HepG2 (cell line): ENCODE measurements around the gene TMEFF2. TPM values are rescaled to one million over a fixed set of nuclear protein-coding genes. Genes with fewer than 3 reads are reported as not detected.

Experiments
- ATAC-seq: fragments of 200-7000 bp; cut with Tn5 transposase; 3 replicates; pipeline ENCODE4 v1.9.1; 2020; ENCODE audit warnings: mild to moderate bottlenecking, moderate library complexity
- BruUV-seq: library from RNA; stranded (reverse); fragments of 400-500 nt; replicated peaks from 2 replicates; lab custom pipeline; 2021; lab: Mats Ljungman, UMichigan
- CTCF ChIA-PET: fragments of 300-600 bp; formaldehyde crosslinking; extraction: SDS; loops from one replicate; lab custom pipeline; 2021; ENCODE audit warnings: low total read pairs, inconsistent platforms, low intra/inter-chr PET ratio; lab: Yijun Ruan, JAX
- POLR2A ChIA-PET: fragments of 350-600 bp; sonication (Branson Sonifier 250); formaldehyde crosslinking; loops from one replicate; lab custom pipeline; 2020; ENCODE audit warnings: antibody characterized with exemption, inconsistent platforms; lab: Yijun Ruan, JAX
- DNase-seq: peaks from one replicate; pipeline ENCODE4 v3.0.0-alpha.2; 2015; ENCODE audit warnings: low spot score
- FAIRE-seq: peaks from 3 replicates; lab custom pipeline; 2011; peaks lifted over from hg19 to GRCh38; lab: Jason Lieb, UNC
- H2AFZ ChIP-seq: one replicate; pipeline ENCODE4 v1.6.1; 2011; ENCODE audit warnings: low read length, inconsistent platforms
- H3K27ac ChIP-seq: fragments of 300-600 bp; 3 replicates; pipeline ENCODE4 v1.8.0; 2011; ENCODE audit warnings: mixed run types, mild to moderate bottlenecking, mixed read lengths, low read length, inconsistent platforms; ENCODE audit not compliant: insufficient read depth; ENCODE audit errors: extremely low read length
- H3K27me3 ChIP-seq, 2 experiments: fragments of 200-600 bp in 1 of 2; 2 replicates in 1 of 2; 3 replicates in 1 of 2; pipeline versions ENCODE4 v1.6.0 to v1.8.0; 2011; ENCODE audit warnings: low read length in 2 of 2, mild to moderate bottlenecking in 2 of 2, moderate library complexity in 2 of 2, inconsistent platforms in 1 of 2; ENCODE audit not compliant: insufficient read depth in 2 of 2, control insufficient read depth in 1 of 2
- H3K36me3 ChIP-seq, 2 experiments: fragments of 200-600 bp in 1 of 2; replicated peaks in 1 of 2; 2 replicates in 1 of 2; 3 replicates in 1 of 2; pipeline versions ENCODE4 v1.5.1 to v1.8.0; 2011; ENCODE audit warnings: low read length in 2 of 2, inconsistent platforms in 1 of 2; ENCODE audit not compliant: insufficient read depth in 2 of 2, control insufficient read depth in 1 of 2
- H3K4me1 ChIP-seq: 2 replicates; pipeline ENCODE4 v1.5.1; 2012; ENCODE audit warnings: low read length, inconsistent platforms; ENCODE audit not compliant: insufficient read depth
- H3K4me2 ChIP-seq: 2 replicates; pipeline ENCODE4 v1.6.0; 2011; ENCODE audit warnings: low read depth, low read length, inconsistent platforms
- H3K4me3 ChIP-seq, 3 experiments: fragments of 200-600 bp in 1 of 3; sonication (generic), shearing (Covaris generic) in 1 of 3; replicated peaks in 1 of 3; 2 replicates each; pipeline ENCODE4 v1.5.1; 2011 to 2016; ENCODE audit warnings: low read length in 3 of 3, inconsistent platforms in 2 of 3, low read depth in 2 of 3, mild to moderate bottlenecking in 2 of 3, control low read depth in 1 of 3, mixed read lengths in 1 of 3; ENCODE audit not compliant: insufficient read depth in 1 of 3
- H3K79me2 ChIP-seq: one replicate; pipeline ENCODE4 v1.6.1; 2011; ENCODE audit warnings: low read length, inconsistent platforms; ENCODE audit not compliant: insufficient read depth
- H3K9ac ChIP-seq: 2 replicates; pipeline ENCODE4 v1.6.0; 2011; ENCODE audit warnings: mild to moderate bottlenecking, low read depth, low read length, inconsistent platforms; ENCODE audit not compliant: insufficient read depth
- H3K9me3 ChIP-seq: 2 replicates; pipeline ENCODE4 v1.5.1; 2012; ENCODE audit warnings: mild to moderate bottlenecking, low read length
- H4K20me1 ChIP-seq: 2 replicates; pipeline ENCODE4 v1.6.0; 2011; ENCODE audit warnings: inconsistent platforms, mild to moderate bottlenecking, low read length, moderate library complexity; ENCODE audit not compliant: insufficient read depth
- AGO1 ChIP-seq: fragments of 200-400 bp; formaldehyde crosslinking; IDR thresholded peaks from 2 replicates; pipeline ENCODE4 v1.6.1; 2017; ENCODE audit warnings: mild to moderate bottlenecking, low read depth, low read length, moderate library complexity; ENCODE audit not compliant: poor library complexity, severe bottlenecking
- CEBPZ ChIP-seq: IDR thresholded peaks from 2 replicates; pipeline ENCODE4 v1.6.1; 2012; ENCODE audit warnings: low read length, improper control_type of control experiment
- HDAC1 ChIP-seq: sonication (generic); formaldehyde crosslinking; IDR thresholded peaks from 2 replicates; pipeline ENCODE4 v1.5.1; 2020; ENCODE audit warnings: mild to moderate bottlenecking, missing genetic modification reagents
- HNF4G ChIP-seq, 2 experiments: sonication (generic) in 1 of 2; formaldehyde crosslinking in 1 of 2; IDR thresholded peaks; 2 replicates each; pipeline versions ENCODE4 v1.4.0 to v1.6.1; 2011 to 2020; ENCODE audit warnings: borderline replicate concordance in 2 of 2, low read depth in 2 of 2, mild to moderate bottlenecking in 2 of 2, low read length in 1 of 2, missing genetic modification reagents in 1 of 2, moderate library complexity in 1 of 2
- MTF1 ChIP-seq: sonication (generic); formaldehyde crosslinking; IDR thresholded peaks from 2 replicates; pipeline ENCODE4 v1.5.0; 2020; ENCODE audit warnings: missing genetic modification reagents
- NFYB ChIP-seq: sonication (generic); formaldehyde crosslinking; IDR thresholded peaks from 2 replicates; pipeline ENCODE4 v1.4.0; 2020; ENCODE audit warnings: missing genetic modification reagents
- POGK ChIP-seq: sonication (generic); formaldehyde crosslinking; conservative IDR thresholded peaks from 2 replicates; pipeline ENCODE4 v1.8.0; 2022; ENCODE audit warnings: mild to moderate bottlenecking, moderate library complexity, missing genetic modification reagents
- ZBTB21 ChIP-seq: sonication (generic); formaldehyde crosslinking; IDR thresholded peaks from 2 replicates; pipeline ENCODE4 v1.4.0; 2020; ENCODE audit warnings: missing genetic modification reagents
- ZBTB26 ChIP-seq: IDR thresholded peaks from 2 replicates; pipeline ENCODE4 v1.6.1; 2016; ENCODE audit warnings: missing compliant biosample characterization, missing genetic modification reagents, borderline replicate concordance
- ZBTB37 ChIP-seq: sonication (generic); formaldehyde crosslinking; IDR thresholded peaks from 2 replicates; pipeline ENCODE4 v1.4.0; 2020; ENCODE audit warnings: mild to moderate bottlenecking, missing genetic modification reagents
- ZBTB46 ChIP-seq: sonication (generic); formaldehyde crosslinking; IDR thresholded peaks from 2 replicates; pipeline ENCODE4 v1.4.0; 2020; ENCODE audit warnings: mild to moderate bottlenecking, missing genetic modification reagents, borderline replicate concordance
- ZC3H13 ChIP-seq: sonication (generic); formaldehyde crosslinking; IDR thresholded peaks from 2 replicates; pipeline ENCODE4 v1.8.1; 2023; ENCODE audit warnings: mild to moderate bottlenecking, missing genetic modification reagents, moderate library complexity
- ZNF138 ChIP-seq: sonication (generic); formaldehyde crosslinking; IDR thresholded peaks from 2 replicates; pipeline ENCODE4 v1.5.0; 2020; ENCODE audit warnings: mild to moderate bottlenecking, low read depth, missing genetic modification reagents
- ZNF317 ChIP-seq: sonication (generic); formaldehyde crosslinking; IDR thresholded peaks from 2 replicates; pipeline ENCODE4 v1.5.0; 2020; ENCODE audit warnings: mild to moderate bottlenecking, missing genetic modification reagents
- ZNF451 ChIP-seq: sonication (generic); formaldehyde crosslinking; IDR thresholded peaks from 2 replicates; pipeline ENCODE4 v1.5.0; 2020; ENCODE audit warnings: mild to moderate bottlenecking, missing genetic modification reagents
- WGBS: methylation state at CpG from one replicate; pipeline ENCODE4 v1.1.6; 2017; ENCODE audit warnings: low lambda C conversion rate; 5-methylcytosine and 5-hydroxymethylcytosine counted together
- in situ Hi-C: cut with HindIII; loops from 2 replicates; pipeline ENCODE4 v1.10.0; 2017; ENCODE audit warnings: low pct_unique_long_range_greater_than_20kb; ENCODE audit not compliant: extremely low pct_ligation_motif_present
- intact Hi-C: fragments of 100-400 bp; cut with micrococcal nuclease; formaldehyde crosslinking; loops from one replicate; pipeline ENCODE4 v1.10.0; 2022; ENCODE audit not compliant: unreplicated experiment
- polyA plus RNA-seq, 8 experiments: library from polyadenylated mRNA; depleted of rRNA in 3 of 8; stranded (reverse) in 7 of 8; unstranded in 1 of 8; fragments of >200 nt; fragmentation: Illumina TruSeq in 4 of 8; extraction: Trizol in 4 of 8; gene quantifications; 2 replicates each; pipeline versions ENCODE4 v1.2.1 to v1.2.3, GENCODE V29; 2011 to 2016; ENCODE audit warnings: low read depth in 4 of 8, missing spikeins in 1 of 8, mixed read lengths in 1 of 8; ENCODE audit not compliant: insufficient read depth in 1 of 8
- total RNA-seq, 5 experiments: library from RNA; depleted of rRNA; stranded (reverse); fragments of >200 nt; fragmentation: Illumina TruSeq; extraction: Trizol; gene quantifications; 2 replicates each; pipeline ENCODE4 v1.2.3, GENCODE V29; 2016; ENCODE audit warnings: low read depth in 1 of 5

The TMEFF2 gene
- total and polyA plus RNA-seq, 2 of the 13 experiments (the other 11 are each of a cell fraction or from before 2014, with no cell fraction given) = not detected

- intact Hi-C loops = no loop called here
- Histone ChIP-seq H4K20me1 (no peaks in the 10 kb centered on the region), H3K4me3 (peak overlapping the region in 1 of 3 experiments; percentile 1; a peak in 1 of 6 replicates), H3K27me3 (no peaks in the 10 kb centered on the region), H3K4me2 (peak overlapping the region; percentile 41; the same call in 1 of the 2 replicates), H3K9ac (no peak overlapping the region), H2AFZ (no peak overlapping the region), H3K27ac (no peak overlapping the region), H3K4me1 (peaks cover 24% of the 10 kb centered on the region), H3K36me3 (no peaks in the 10 kb centered on the region), H3K9me3 (no peaks in the 10 kb centered on the region), H3K79me2 (no peaks in the 10 kb centered on the region)
- no peak for FAIRE-seq
- CTCF ChIA-PET = no interaction called here
- in situ Hi-C loops = no loop called here
- POLR2A ChIA-PET = no interaction called here
- ATAC-seq = no peak
- no peak for DNase-seq
- no TSS peak for BruUV-seq
- WGBS = 52% methylated on average over 1 of the region's 1 CpG
- TF ChIP-seq ZNF317 (CRISPR knock-in tag) (no peak), ZBTB21 (CRISPR knock-in tag) (no peak), POGK (no peak), NFYB (CRISPR knock-in tag) (no peak), ZNF138 (CRISPR knock-in tag) (no peak), HNF4G (IDR thresholded peaks at IDR 0.05; ENCODE audit: borderline replicate concordance, low read depth, low read length) (no peak), HNF4G (CRISPR knock-in tag; IDR thresholded peaks at IDR 0.05; ENCODE audit: borderline replicate concordance, low read depth) (no peak), ZBTB37 (no peak), AGO1 (no peak), ZBTB26 (CRISPR knock-in tag) (no peak), ZNF451 (CRISPR knock-in tag) (no peak), HDAC1 (CRISPR knock-in tag) (no peak), ZC3H13 (CRISPR knock-in tag) (no peak), ZBTB46 (no peak), MTF1 (no peak), CEBPZ (no peak)
Observed at GRCh38 chr2:191916826-191917225, 277.9 kb downstream of the TMEFF2 start.
